GM12878 (cell line): Measurements from ENCODE around the gene CLECL1. TPM values are rescaled to one million over a fixed set of nuclear protein-coding genes. Genes with fewer than 3 reads are reported as not detected.
A peak's percentile ranks its signal among the peaks of the same experiment; 100 is the strongest.

Source experiments
- ATAC-seq: fragments of 200-7000 bp; cut with Tn5 transposase; 3 replicates; pipeline ENCODE4 v1.9.1; 2020; ENCODE audit warnings: mild to moderate bottlenecking, moderate library complexity
- BruUV-seq: library from RNA; stranded (reverse); fragments of 400-500 nt; replicated peaks from 2 replicates; lab custom pipeline; 2021; lab: Mats Ljungman, UMichigan
- CTCF ChIA-PET: fragments of 300-600 bp; sonication (Branson Sonifier 250); formaldehyde crosslinking; extraction: SDS; loops from one replicate; lab custom pipeline; 2021; ENCODE audit warnings: inconsistent platforms; lab: Yijun Ruan, JAX
- POLR2A ChIA-PET: fragments of 350-600 bp; formaldehyde crosslinking; extraction: SDS; loops from one replicate; lab custom pipeline; 2021; ENCODE audit warnings: inconsistent platforms; lab: Charles Lee
- RAD21 ChIA-PET: fragments of 300-600 bp; sonication (Branson Sonifier 250); formaldehyde crosslinking; loops from one replicate; lab custom pipeline; 2023; ENCODE audit warnings: antibody characterized with exemption; ENCODE audit not compliant: unreplicated experiment; lab: Charles Lee
- SMC1A ChIA-PET: fragments of 300-600 bp; sonication (Branson Sonifier 250); formaldehyde crosslinking; loops from one replicate; lab custom pipeline; 2023; ENCODE audit not compliant: unreplicated experiment, uncharacterized antibody; lab: Charles Lee
- DNase-seq: peaks from one replicate; pipeline ENCODE4 v3.0.0-alpha.2; 2011; ENCODE audit warnings: low read depth, low spot score
- FAIRE-seq: peaks from 3 replicates; lab custom pipeline; 2011; peaks lifted over from hg19 to GRCh38; lab: Jason Lieb, UNC
- H2AFZ ChIP-seq: 2 replicates; pipeline ENCODE4 v1.6.0; 2011; ENCODE audit warnings: low read depth, low read length, control low read depth; ENCODE audit not compliant: control insufficient read depth
- H3K27ac ChIP-seq: 2 replicates; pipeline ENCODE4 v1.5.1; 2011; ENCODE audit warnings: control low read depth; ENCODE audit not compliant: control insufficient read depth, insufficient read depth
- H3K27me3 ChIP-seq, 2 experiments: replicated peaks in 1 of 2; 2 replicates each; pipeline versions ENCODE4 v1.6.0 to v1.6.1; 2011; ENCODE audit warnings: low read length in 1 of 2; ENCODE audit not compliant: control insufficient read depth in 2 of 2, insufficient read depth in 2 of 2
- H3K36me3 ChIP-seq, 2 experiments: 2 replicates each; pipeline ENCODE4 v1.5.1; 2011; ENCODE audit warnings: low read length in 1 of 2; ENCODE audit not compliant: control insufficient read depth in 2 of 2, insufficient read depth in 2 of 2
- H3K4me1 ChIP-seq: 2 replicates; pipeline ENCODE4 v1.6.1; 2011; ENCODE audit warnings: mild to moderate bottlenecking, low read length, moderate library complexity, mixed read lengths; ENCODE audit not compliant: control insufficient read depth, insufficient read depth
- H3K4me2 ChIP-seq: 2 replicates; pipeline ENCODE4 v1.6.0; 2011; ENCODE audit warnings: control low read depth; ENCODE audit not compliant: control insufficient read depth, insufficient read depth
- H3K4me3 ChIP-seq: fragments of 200-600 bp; sonication (generic); 2 replicates; pipeline ENCODE4 v1.5.1; 2016
- H3K79me2 ChIP-seq: 2 replicates; pipeline ENCODE4 v1.6.0; 2011; ENCODE audit warnings: low read length; ENCODE audit not compliant: control insufficient read depth, insufficient read depth
- H3K9ac ChIP-seq: 2 replicates; pipeline ENCODE4 v1.8.0; 2011; ENCODE audit warnings: low read length, control low read depth, mixed read lengths; ENCODE audit not compliant: control insufficient read depth, insufficient read depth
- H3K9me3 ChIP-seq: replicated peaks from 3 replicates; pipeline ENCODE4 v1.5.1; 2011; ENCODE audit warnings: mild to moderate bottlenecking, low read length; ENCODE audit not compliant: control insufficient read depth, insufficient read depth
- H4K20me1 ChIP-seq: 2 replicates; pipeline ENCODE4 v1.6.0; 2011; ENCODE audit not compliant: control insufficient read depth, insufficient read depth
- CHD1 ChIP-seq: IDR thresholded peaks from 2 replicates; pipeline ENCODE4 v1.6.1; 2012; ENCODE audit warnings: low read depth, low read length, improper control_type of control experiment
- CREB1 ChIP-seq: IDR thresholded peaks from 2 replicates; pipeline ENCODE4 v1.6.1; 2012; ENCODE audit warnings: low read depth, mild to moderate bottlenecking, inconsistent platforms
- EZH2 ChIP-seq: IDR thresholded peaks from 2 replicates; pipeline ENCODE4 v1.6.1; 2012; ENCODE audit warnings: low read depth, mild to moderate bottlenecking, control low read depth, inconsistent platforms, low read length, borderline replicate concordance; ENCODE audit not compliant: control insufficient read depth
- JUND ChIP-seq: IDR thresholded peaks from 2 replicates; pipeline ENCODE4 v1.6.1; 2012; ENCODE audit warnings: low read depth, mild to moderate bottlenecking, low read length, improper control_type of control experiment, moderate library complexity
- MEF2A ChIP-seq: IDR thresholded peaks from 2 replicates; pipeline ENCODE4 v1.6.1; 2011; ENCODE audit warnings: low read depth, mild to moderate bottlenecking, low read length, moderate library complexity; ENCODE audit not compliant: insufficient read depth
- SKIL ChIP-seq: fragments of 450-650 bp; IDR thresholded peaks from 2 replicates; pipeline ENCODE4 v1.6.1; 2017; ENCODE audit warnings: mild to moderate bottlenecking, low read depth, inconsistent platforms; ENCODE audit not compliant: poor library complexity, severe bottlenecking
- SMAD5 ChIP-seq: IDR thresholded peaks from 2 replicates; pipeline ENCODE4 v1.6.1; 2016; ENCODE audit warnings: antibody characterized with exemption, low read depth
- ZBTB40 ChIP-seq: fragments of 450-650 bp; IDR thresholded peaks from 2 replicates; pipeline ENCODE4 v1.6.1; 2016; ENCODE audit warnings: mild to moderate bottlenecking, moderate library complexity, borderline replicate concordance
- WGBS: methylation state at CpG from one replicate; pipeline ENCODE4 v1.1.6; 2016; ENCODE audit warnings: low lambda C conversion rate; ENCODE audit not compliant: insufficient replicate concordance, insufficient coverage; ENCODE audit errors: missing lambda C conversion rate; 5-methylcytosine and 5-hydroxymethylcytosine counted together
- in situ Hi-C: fragments of 300-500 bp; cut with MboI; formaldehyde crosslinking; loops from 9 replicates; pipeline ENCODE4 v1.14.3; 2018; ENCODE audit warnings: mixed read lengths
- intact Hi-C: fragments of 100-400 bp; cut with micrococcal nuclease; formaldehyde crosslinking; loops from one replicate; pipeline ENCODE4 v1.14.2; 2022; ENCODE audit not compliant: unreplicated experiment
- polyA plus RNA-seq, 11 experiments: library from polyadenylated mRNA; depleted of rRNA in 4 of 11; unstranded in 6 of 11; stranded (reverse) in 5 of 11; fragments of >200 nt; fragmentation: Nextera tagmentation in 4 of 11; fragmentation: Illumina TruSeq in 1 of 11; extraction: Ambion mirVana in 4 of 11; extraction: Trizol in 1 of 11; gene quantifications; 1 replicate in 1 of 11; 2 replicates in 10 of 11; pipeline versions ENCODE4 v1.2.1 to v1.2.3, GENCODE V29; 2011 to 2016; ENCODE audit warnings: inconsistent platforms in 2 of 11, missing spikeins in 2 of 11, low read depth in 1 of 11
- total RNA-seq, 4 experiments: library from RNA; depleted of rRNA in 3 of 4; stranded (reverse); fragments of >200 nt in 3 of 4; fragmentation: Illumina TruSeq in 1 of 4; extraction: Trizol in 1 of 4; gene quantifications; 2 replicates each; pipeline versions ENCODE4 v1.2.1 to v1.2.3, GENCODE V29; 2013 to 2021
- TF ChIP-seq, protein P1 (sequence below): fragments of 450-650 bp; IDR thresholded peaks from 2 replicates; pipeline ENCODE4 v1.6.1; 2017; ENCODE audit warnings: borderline replicate concordance

Gene CLECL1
- total and polyA plus RNA-seq, 10 of the 15 experiments (the other 5 are each of a cell fraction or from before 2014, with no cell fraction given): 4.6 to 56.5 (median 46.4) TPM

- ChIA-PET SMC1A (interaction anchor here (0.7 to 22.8 kb wide), 28 partner anchors 8 to 411 kb away, joined by 3 to 814 read pairs (median 5); partner anchors contain the start of genes CD69 and CLEC2D), POLR2A (interaction anchor here (0.8 to 2.0 kb wide), 6 partner anchors 9 to 25 kb away, joined by 3 to 6 read pairs (median 3); partner anchors contain the start of gene CD69), RAD21 (interaction anchor here (0.8 to 2.7 kb wide), 26 partner anchors 9 to 411 kb away, joined by 3 to 27 read pairs (median 5); partner anchors contain the start of genes CLEC2B, CLEC2D and CLEC7A), CTCF (interaction anchor here (0.6 to 9.3 kb wide), 54 partner anchors 8 to 1811 kb away, joined by 3 to 97 read pairs (median 4); partner anchors contain the start of genes CD69, CLEC2A, CLEC2D and CLEC7A)
- Histone ChIP-seq H3K27ac (peak overlapping the region; percentile 22), H3K4me2 (peak overlapping the region; percentile 46), H2AFZ (peak overlapping the region; percentile 18), H3K4me3 (peak overlapping the region; percentile 36; the same call in 1 of the 2 replicates), H4K20me1 (no peaks in the 10 kb centered on the region), H3K9me3 (no peaks in the 10 kb centered on the region), H3K27me3 (no peaks in the 10 kb centered on the region), H3K4me1 (peaks cover 28% of the 10 kb centered on the region), H3K9ac (peak overlapping the region; percentile 52; the same call in 1 of the 2 replicates), H3K79me2 (peaks cover 2% of the 10 kb centered on the region), H3K36me3 (no peaks in the 10 kb centered on the region)
- TF ChIP-seq SKIL (no peak), SMAD5 (no peak), MEF2A (no peak), CREB1 (no peak), CHD1 (no peak), EZH2 (no peak), ZBTB40 (no peak), JUND (no peak)
- TF ChIP-seq, protein P1, sequence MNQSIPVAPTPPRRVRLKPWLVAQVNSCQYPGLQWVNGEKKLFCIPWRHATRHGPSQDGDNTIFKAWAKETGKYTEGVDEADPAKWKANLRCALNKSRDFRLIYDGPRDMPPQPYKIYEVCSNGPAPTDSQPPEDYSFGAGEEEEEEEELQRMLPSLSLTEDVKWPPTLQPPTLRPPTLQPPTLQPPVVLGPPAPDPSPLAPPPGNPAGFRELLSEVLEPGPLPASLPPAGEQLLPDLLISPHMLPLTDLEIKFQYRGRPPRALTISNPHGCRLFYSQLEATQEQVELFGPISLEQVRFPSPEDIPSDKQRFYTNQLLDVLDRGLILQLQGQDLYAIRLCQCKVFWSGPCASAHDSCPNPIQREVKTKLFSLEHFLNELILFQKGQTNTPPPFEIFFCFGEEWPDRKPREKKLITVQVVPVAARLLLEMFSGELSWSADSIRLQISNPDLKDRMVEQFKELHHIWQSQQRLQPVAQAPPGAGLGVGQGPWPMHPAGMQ: no peak
- ATAC-seq (peak; percentile 22), DNase-seq (no peak), FAIRE-seq (peak; percentile 80)
- in situ Hi-C loops (no loop called here), intact Hi-C loops (loop anchor here (10.0 kb wide), 1 partner anchor 272 kb away; the partner anchor contains the start of gene CLEC12B)
- 7% methylated on average over 5 of the region's 5 CpGs for WGBS
- no TSS peak for BruUV-seq
Measured at GRCh38 chr12:9742661-9743060, 9.8 kb upstream of the CLECL1 start.
